Measurements from ENCODE around the gene MATN1. TPM values are rescaled to one million over a fixed set of nuclear protein-coding genes. Genes with fewer than 3 reads are reported as not detected.
A peak's percentile ranks its signal among the peaks of the same experiment; 100 is the strongest.

MATN1 gene
- total and polyA plus RNA-seq, 12 donors = not detected

DNA sequence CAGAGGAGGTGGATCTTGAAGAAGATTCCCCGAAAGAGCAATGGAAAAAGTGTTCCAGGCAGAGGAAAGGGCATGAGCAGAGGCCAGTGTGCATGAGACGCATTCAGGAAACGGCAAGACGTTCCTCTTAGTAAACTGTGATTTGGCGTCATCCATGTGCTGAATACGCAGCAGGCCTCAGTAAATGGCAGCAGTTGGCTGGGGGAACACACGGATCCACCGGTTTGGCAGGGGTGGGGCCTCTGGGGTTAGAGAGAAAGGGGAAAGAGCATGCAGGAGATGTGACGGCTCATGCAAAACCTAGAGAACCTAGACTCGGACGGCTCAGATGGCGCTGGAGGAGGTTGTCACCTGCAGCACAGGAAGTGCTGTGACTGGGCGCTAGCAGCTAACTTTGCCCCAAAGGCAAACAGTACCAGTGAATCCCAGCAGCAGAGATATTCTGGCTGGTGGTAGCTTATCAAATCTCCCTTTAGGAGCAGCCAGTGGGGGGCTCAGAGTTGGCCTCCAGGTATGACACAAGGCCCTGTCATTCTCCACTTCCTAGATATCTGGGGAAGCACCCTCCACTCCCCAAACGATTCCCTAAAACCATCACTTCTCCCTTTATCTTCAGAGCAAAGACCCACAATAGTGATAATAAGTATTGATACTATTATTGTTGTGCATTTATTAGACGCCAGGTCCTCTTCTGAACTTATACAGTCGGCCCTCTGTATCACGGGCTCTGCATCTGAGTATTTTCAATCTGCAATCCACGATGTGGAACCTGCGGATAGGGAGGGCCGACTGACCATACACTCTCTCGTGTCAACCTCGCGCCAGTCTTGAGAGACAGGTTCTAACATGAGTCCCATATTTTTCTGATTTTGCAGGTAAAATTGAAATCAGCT is 26.6 kb upstream of the MATN1 start:
- Histone ChIP-seq H3K9me3 (no peaks in the 10 kb centered on the region), H3K4me3 (peak overlapping the region in 1 of 10 donors; percentile 12), H3K4me1 (peaks cover 0 to 99% (median 0%) of the 10 kb centered on the region in 9 donors), H3K27me3 (peaks cover 0 to 20% (median 4%) of the 10 kb centered on the region in 7 donors), H3K27ac (peak overlapping the region in 1 of 10 donors; percentile 85), H3K36me3 (peaks cover 0 to 35% (median 0%) of the 10 kb centered on the region in 9 donors)
- TF ChIP-seq, protein P1, sequence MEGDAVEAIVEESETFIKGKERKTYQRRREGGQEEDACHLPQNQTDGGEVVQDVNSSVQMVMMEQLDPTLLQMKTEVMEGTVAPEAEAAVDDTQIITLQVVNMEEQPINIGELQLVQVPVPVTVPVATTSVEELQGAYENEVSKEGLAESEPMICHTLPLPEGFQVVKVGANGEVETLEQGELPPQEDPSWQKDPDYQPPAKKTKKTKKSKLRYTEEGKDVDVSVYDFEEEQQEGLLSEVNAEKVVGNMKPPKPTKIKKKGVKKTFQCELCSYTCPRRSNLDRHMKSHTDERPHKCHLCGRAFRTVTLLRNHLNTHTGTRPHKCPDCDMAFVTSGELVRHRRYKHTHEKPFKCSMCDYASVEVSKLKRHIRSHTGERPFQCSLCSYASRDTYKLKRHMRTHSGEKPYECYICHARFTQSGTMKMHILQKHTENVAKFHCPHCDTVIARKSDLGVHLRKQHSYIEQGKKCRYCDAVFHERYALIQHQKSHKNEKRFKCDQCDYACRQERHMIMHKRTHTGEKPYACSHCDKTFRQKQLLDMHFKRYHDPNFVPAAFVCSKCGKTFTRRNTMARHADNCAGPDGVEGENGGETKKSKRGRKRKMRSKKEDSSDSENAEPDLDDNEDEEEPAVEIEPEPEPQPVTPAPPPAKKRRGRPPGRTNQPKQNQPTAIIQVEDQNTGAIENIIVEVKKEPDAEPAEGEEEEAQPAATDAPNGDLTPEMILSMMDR (IDR thresholded peaks at IDR 0.05) = no peak
- ATAC-seq (peak in 2 of 8 donors; percentile 18 to 23), DNase-seq (no peak)
- WGBS, 2 donors = 83 to 85% methylated on average over 23 of the region's 23 CpGs
- intact Hi-C loops (cut with DNase I) = no loop called here

DNA sequence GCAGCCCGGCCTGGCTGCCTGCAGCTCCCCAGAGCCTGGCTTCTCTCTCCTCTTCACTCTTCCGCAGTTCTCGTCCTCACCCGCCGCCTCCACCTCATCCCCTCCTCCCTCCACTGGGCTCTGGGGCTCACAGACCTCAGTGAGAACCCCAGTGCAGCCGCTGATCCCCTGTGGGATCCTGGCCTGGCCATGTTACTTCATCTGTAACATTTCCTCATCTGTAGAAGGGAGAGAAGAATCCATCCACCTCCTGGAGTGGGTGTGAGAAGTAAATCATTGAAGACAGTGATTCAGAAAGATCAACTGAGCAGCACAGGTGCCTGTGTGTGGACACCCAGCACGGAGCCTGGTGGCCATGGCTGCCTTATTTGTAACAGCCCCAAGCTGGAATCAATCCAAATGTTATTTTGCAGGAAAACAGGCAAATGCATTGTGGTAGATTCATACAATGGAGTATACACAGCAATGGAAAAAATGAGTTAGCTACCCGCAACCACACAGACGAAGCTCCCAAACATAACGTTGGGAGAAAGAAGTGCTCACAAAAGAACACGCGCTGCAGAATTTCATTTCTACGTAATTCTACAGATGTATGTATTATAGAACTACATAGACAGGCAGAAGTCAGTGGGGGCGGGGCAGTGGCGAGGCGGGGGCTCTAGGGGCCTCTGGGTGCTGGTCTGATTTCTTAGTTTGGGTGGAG is 25.5 kb upstream of the MATN1 start:
- Histone ChIP-seq H3K27me3 (peaks cover 0 to 15% (median 4%) of the 10 kb centered on the region in 7 donors), H3K27ac (peak overlapping the region in 1 of 10 donors; percentile 85), H3K9me3 (no peaks in the 10 kb centered on the region), H3K4me3 (peak overlapping the region in 1 of 10 donors; percentile 12), H3K36me3 (peaks cover 0 to 38% (median 0%) of the 10 kb centered on the region in 9 donors), H3K4me1 (peaks cover 0 to 99% (median 0%) of the 10 kb centered on the region in 9 donors)
- ATAC-seq = peak in 1 of 8 donors; percentile 23
- TF ChIP-seq, protein P1 (IDR thresholded peaks at IDR 0.05) = no peak
- WGBS, 2 donors = 63 to 70% methylated on average over 16 of the region's 16 CpGs
- intact Hi-C loops (cut with DNase I) = no loop called here
- DNase-seq = no peak

DNA sequence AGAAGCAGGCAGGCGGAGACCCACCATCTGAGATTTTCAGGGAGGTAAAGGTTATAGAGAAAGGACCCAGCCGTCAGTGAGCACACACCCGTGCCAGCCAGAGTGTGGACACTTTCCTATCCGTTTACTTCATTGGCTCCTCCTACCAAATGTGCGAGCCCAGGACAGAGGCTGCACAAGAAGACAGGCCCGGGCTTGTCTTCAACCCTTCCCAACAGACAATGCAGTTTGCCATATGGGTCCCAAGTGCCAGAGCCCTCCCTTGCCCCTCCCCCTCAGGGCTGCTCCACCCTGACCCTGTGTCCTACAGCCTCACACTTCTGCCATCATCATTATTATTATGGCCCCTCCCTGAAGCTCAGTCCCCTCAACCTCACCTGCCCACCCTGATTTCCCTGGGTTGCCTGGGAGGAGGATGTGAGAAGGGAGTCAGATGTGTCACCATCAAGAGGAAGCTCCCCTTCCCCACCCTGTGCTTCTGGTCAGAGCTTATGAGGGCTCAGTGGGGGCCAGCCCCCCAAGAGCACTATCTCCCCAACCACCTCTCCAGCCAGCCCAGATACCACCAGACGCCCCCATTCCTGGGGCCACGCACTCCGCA is 24.8 kb upstream of the MATN1 start:
- Histone ChIP-seq H3K4me1 (peaks cover 0 to 100% (median 0%) of the 10 kb centered on the region in 9 donors), H3K27me3 (peaks cover 0 to 15% (median 4%) of the 10 kb centered on the region in 7 donors), H3K4me3 (no peak overlapping the region), H3K9me3 (no peaks in the 10 kb centered on the region), H3K27ac (peak overlapping the region in 1 of 10 donors; percentile 85), H3K36me3 (peaks cover 0 to 38% (median 0%) of the 10 kb centered on the region in 9 donors)
- no peak for DNase-seq
- intact Hi-C loops (cut with DNase I) = no loop called here
- 59 to 64% methylated on average over 9 of the region's 9 CpGs for WGBS, 2 donors
- TF ChIP-seq, protein P1 (IDR thresholded peaks at IDR 0.05) = no peak
- ATAC-seq = peak in 1 of 8 donors; percentile 8
